K562 (cell line): ENCODE data around the gene HBG1. TPM values are rescaled to one million over a fixed set of nuclear protein-coding genes. Genes with fewer than 3 reads are reported as not detected.

Source experiments
- CBX1 ChIP-seq: sonication (generic); IDR thresholded peaks from 2 replicates; pipeline ENCODE4 v1.6.1; 2016; ENCODE audit warnings: antibody characterized with exemption, low read depth, mild to moderate bottlenecking
- CXXC5 ChIP-seq: fragments of 250-450 bp; sonication (Bioruptor Pico); IDR thresholded peaks from 2 replicates; pipeline ENCODE4 v1.8.0; 2022; ENCODE audit warnings: inconsistent platforms, mild to moderate bottlenecking, moderate library complexity
- E2F5 ChIP-seq: sonication (generic); formaldehyde crosslinking; IDR thresholded peaks from 2 replicates; pipeline ENCODE4 v1.8.0; 2022; ENCODE audit warnings: mild to moderate bottlenecking, missing genetic modification reagents
- ELF4 ChIP-seq: fragments of 450-650 bp; formaldehyde crosslinking; IDR thresholded peaks from 2 replicates; pipeline ENCODE4 v1.4.0; 2022; ENCODE audit warnings: missing genetic modification characterization
- MCM5 ChIP-seq: fragments of 450-650 bp; IDR thresholded peaks from 2 replicates; pipeline ENCODE4 v1.6.1; 2016; ENCODE audit warnings: low read depth
- NCOA2 ChIP-seq, 2 experiments: fragments of 450-650 bp; IDR thresholded peaks; 2 replicates each; pipeline ENCODE4 v1.6.1; 2018; ENCODE audit warnings: mild to moderate bottlenecking in 2 of 2, moderate library complexity in 1 of 2; ENCODE audit not compliant: partially characterized antibody in 2 of 2
- ZNF133 ChIP-seq: fragments of 250-450 bp; sonication (Bioruptor Pico); IDR thresholded peaks from 2 replicates; pipeline ENCODE4 v1.4.0; 2020; ENCODE audit warnings: mild to moderate bottlenecking
- ZNF174 ChIP-seq: fragments of 250-450 bp; sonication (Bioruptor Pico); IDR thresholded peaks from 2 replicates; pipeline ENCODE4 v1.4.0; 2020; ENCODE audit warnings: mild to moderate bottlenecking
- ZNF23 ChIP-seq: fragments of 250-450 bp; sonication (Bioruptor Pico); IDR thresholded peaks from 2 replicates; pipeline ENCODE4 v1.4.0; 2020; ENCODE audit warnings: mild to moderate bottlenecking
- ZNF717 ChIP-seq: fragments of 250-450 bp; sonication (Bioruptor Pico); IDR thresholded peaks from 2 replicates; pipeline ENCODE4 v1.5.0; 2021
- ZNF766 ChIP-seq: fragments of 200-800 bp; sonication (Bioruptor generic); conservative IDR thresholded peaks from 2 replicates; pipeline ENCODE4 v1.6.1; 2016; ENCODE audit warnings: missing genetic modification characterization, missing compliant biosample characterization
- polyA plus RNA-seq, 8 experiments: library from polyadenylated mRNA; depleted of rRNA in 4 of 8; stranded (reverse) in 5 of 8; unstranded in 3 of 8; fragments of >200 nt; fragmentation: Nextera tagmentation in 2 of 8; fragmentation: Illumina TruSeq in 1 of 8; extraction: Ambion mirVana in 2 of 8; extraction: Trizol in 1 of 8; gene quantifications; 2 replicates each; pipeline versions ENCODE4 v1.2.1 to v1.2.3, GENCODE V29; 2011 to 2014; ENCODE audit warnings: inconsistent platforms in 1 of 8, missing spikeins in 1 of 8
- total RNA-seq, 7 experiments: library from RNA; depleted of rRNA in 6 of 7; stranded (reverse); fragments of >200 nt in 6 of 7; fragmentation: Illumina TruSeq in 2 of 7; extraction: Trizol in 2 of 7; gene quantifications; 2 replicates each; pipeline versions ENCODE4 v1.2.1 to v1.2.3, GENCODE V29; 2011 to 2021; ENCODE audit warnings: low replicate concordance in 1 of 7
- TF ChIP-seq, protein P1 (sequence below): fragments of 250-450 bp; sonication (Bioruptor Pico); IDR thresholded peaks from 2 replicates; pipeline ENCODE4 v1.5.0; 2022; ENCODE audit warnings: mild to moderate bottlenecking
- TF ChIP-seq, protein P2 (sequence below): fragments of 250-450 bp; sonication (Bioruptor Pico); IDR thresholded peaks from 2 replicates; pipeline ENCODE4 v1.5.0; 2020; ENCODE audit warnings: mild to moderate bottlenecking

HBG1 gene
- total and polyA plus RNA-seq, 9 of the 15 experiments (the other 6 are each of a cell fraction or from before 2014, with no cell fraction given): 1,066 to 16,338 (median 4,898) TPM

DNA sequence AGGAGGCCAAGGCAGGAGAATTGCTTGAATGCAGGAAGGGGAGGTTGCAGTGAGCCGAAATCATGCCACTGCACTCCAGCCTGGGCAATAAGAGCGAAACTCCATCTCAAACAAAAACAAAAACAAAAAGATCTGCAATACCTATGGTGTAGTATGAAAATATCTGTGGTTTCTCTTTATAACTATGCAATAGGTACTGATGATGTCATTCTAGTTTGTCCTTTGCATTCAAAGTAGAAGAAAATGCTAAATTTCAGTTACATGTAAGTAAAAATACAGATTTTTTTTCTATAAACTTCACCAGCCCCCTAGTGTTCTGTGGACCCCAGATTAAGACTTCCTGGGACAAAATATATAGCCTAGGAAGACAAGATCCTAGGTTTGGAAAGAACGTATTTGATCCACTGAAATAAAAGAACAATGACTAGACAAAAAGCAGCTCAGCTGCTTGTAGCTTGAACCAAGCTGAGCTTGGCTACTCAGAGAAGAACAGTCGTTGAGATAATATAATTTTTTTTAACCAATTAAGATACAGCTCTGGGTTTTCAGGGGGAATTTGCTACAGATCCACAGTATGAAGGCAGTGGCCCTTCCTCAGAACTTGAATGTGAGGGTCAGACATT lies 22.8 kb upstream of the HBG1 start (continued):
- TF ChIP-seq, protein P1, sequence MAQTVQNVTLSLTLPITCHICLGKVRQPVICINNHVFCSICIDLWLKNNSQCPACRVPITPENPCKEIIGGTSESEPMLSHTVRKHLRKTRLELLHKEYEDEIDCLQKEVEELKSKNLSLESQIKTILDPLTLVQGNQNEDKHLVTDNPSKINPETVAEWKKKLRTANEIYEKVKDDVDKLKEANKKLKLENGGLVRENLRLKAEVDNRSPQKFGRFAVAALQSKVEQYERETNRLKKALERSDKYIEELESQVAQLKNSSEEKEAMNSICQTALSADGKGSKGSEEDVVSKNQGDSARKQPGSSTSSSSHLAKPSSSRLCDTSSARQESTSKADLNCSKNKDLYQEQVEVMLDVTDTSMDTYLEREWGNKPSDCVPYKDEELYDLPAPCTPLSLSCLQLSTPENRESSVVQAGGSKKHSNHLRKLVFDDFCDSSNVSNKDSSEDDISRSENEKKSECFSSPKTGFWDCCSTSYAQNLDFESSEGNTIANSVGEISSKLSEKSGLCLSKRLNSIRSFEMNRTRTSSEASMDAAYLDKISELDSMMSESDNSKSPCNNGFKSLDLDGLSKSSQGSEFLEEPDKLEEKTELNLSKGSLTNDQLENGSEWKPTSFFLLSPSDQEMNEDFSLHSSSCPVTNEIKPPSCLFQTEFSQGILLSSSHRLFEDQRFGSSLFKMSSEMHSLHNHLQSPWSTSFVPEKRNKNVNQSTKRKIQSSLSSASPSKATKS: no peak
- TF ChIP-seq ZNF766 (CRISPR knock-in tag) (no peak), ZNF23 (no peak), CXXC5 (no peak; the same call in 1 of the 2 replicates), ZNF717 (no peak), NCOA2 (IDR thresholded peaks at IDR 0.05; ENCODE audit: partially characterized antibody in 2 of 2) (no peak), ZNF133 (no peak), ELF4 (no peak), ZNF174 (no peak), E2F5 (no peak), MCM5 (no peak), CBX1 (no peak)
- TF ChIP-seq, protein P2, sequence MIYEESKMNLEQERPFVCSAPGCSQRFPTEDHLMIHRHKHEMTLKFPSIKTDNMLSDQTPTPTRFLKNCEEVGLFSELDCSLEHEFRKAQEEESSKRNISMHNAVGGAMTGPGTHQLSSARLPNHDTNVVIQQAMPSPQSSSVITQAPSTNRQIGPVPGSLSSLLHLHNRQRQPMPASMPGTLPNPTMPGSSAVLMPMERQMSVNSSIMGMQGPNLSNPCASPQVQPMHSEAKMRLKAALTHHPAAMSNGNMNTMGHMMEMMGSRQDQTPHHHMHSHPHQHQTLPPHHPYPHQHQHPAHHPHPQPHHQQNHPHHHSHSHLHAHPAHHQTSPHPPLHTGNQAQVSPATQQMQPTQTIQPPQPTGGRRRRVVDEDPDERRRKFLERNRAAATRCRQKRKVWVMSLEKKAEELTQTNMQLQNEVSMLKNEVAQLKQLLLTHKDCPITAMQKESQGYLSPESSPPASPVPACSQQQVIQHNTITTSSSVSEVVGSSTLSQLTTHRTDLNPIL: no peak
